Fibroblast of lung (primary cell): ENCODE results near the gene SLC16A4. TPM values are rescaled to one million over a fixed set of nuclear protein-coding genes. Genes with fewer than 3 reads are reported as not detected.

Experiments used
- DNase-seq, 2 donors: peaks; one replicate each; pipeline versions ENCODE4 v3.0.0 to v3.0.0-alpha.2; 2010; ENCODE audit warnings: low read depth in 2 of 2
- H2AFZ ChIP-seq: 2 replicates; pipeline ENCODE4 v1.5.1; 2012; ENCODE audit warnings: low read length, control low read depth, inconsistent platforms
- H3K27ac ChIP-seq: 2 replicates; pipeline ENCODE4 v1.5.1; 2011; ENCODE audit warnings: low read length, control low read depth; ENCODE audit not compliant: insufficient read depth
- H3K27me3 ChIP-seq: 2 replicates; pipeline ENCODE4 v1.5.1; 2011; ENCODE audit warnings: mild to moderate bottlenecking, low read length; ENCODE audit not compliant: control insufficient read depth, insufficient read depth
- H3K36me3 ChIP-seq: 2 replicates; pipeline ENCODE4 v1.5.1; 2011; ENCODE audit warnings: low read length; ENCODE audit not compliant: control insufficient read depth, insufficient read depth
- H3K4me1 ChIP-seq: 2 replicates; pipeline ENCODE4 v1.5.1; 2011; ENCODE audit warnings: low read length; ENCODE audit not compliant: control insufficient read depth, insufficient read depth; ENCODE audit errors: extremely low read depth
- H3K4me2 ChIP-seq: 2 replicates; pipeline ENCODE4 v1.5.1; 2011; ENCODE audit warnings: low read length, control low read depth; ENCODE audit not compliant: insufficient read depth; ENCODE audit errors: extremely low read depth
- H3K4me3 ChIP-seq, 4 experiments: fragments of 200-600 bp in 1 of 4; sonication (generic) in 1 of 4; replicated peaks in 1 of 4; 2 replicates each; pipeline ENCODE4 v1.5.1; 2011 to 2016; ENCODE audit warnings: low read length in 4 of 4, low read depth in 3 of 4, mild to moderate bottlenecking in 3 of 4, control low read depth in 2 of 4, inconsistent platforms in 1 of 4, mixed read lengths in 1 of 4; ENCODE audit not compliant: insufficient read depth in 1 of 4; ENCODE audit errors: control extremely low read depth in 1 of 4
- H3K79me2 ChIP-seq: 2 replicates; pipeline ENCODE4 v1.5.1; 2012; ENCODE audit warnings: mild to moderate bottlenecking, low read length, inconsistent platforms; ENCODE audit not compliant: control insufficient read depth, insufficient read depth
- H3K9ac ChIP-seq: 2 replicates; pipeline ENCODE4 v1.5.1; 2011; ENCODE audit warnings: mild to moderate bottlenecking, low read length, control low read depth; ENCODE audit not compliant: insufficient read depth
- H3K9me3 ChIP-seq: 2 replicates; pipeline ENCODE4 v1.5.1; 2012; ENCODE audit warnings: low read depth, low read length; ENCODE audit not compliant: control insufficient read depth, insufficient read depth
- H4K20me1 ChIP-seq: 2 replicates; pipeline ENCODE4 v1.5.1; 2011; ENCODE audit warnings: low read length; ENCODE audit not compliant: control insufficient read depth, insufficient read depth; ENCODE audit errors: extremely low read depth
- CTCF ChIP-seq, 2 donors: IDR thresholded peaks in 1 of 2; conservative IDR thresholded peaks in 1 of 2; 1 replicate in 1 of 2; 2 replicates in 1 of 2; pipeline ENCODE4 v1.5.1; 2011 to 2012; ENCODE audit warnings: low read length in 2 of 2, control low read depth in 1 of 2, inconsistent platforms in 1 of 2, low read depth in 1 of 2, mild to moderate bottlenecking in 1 of 2
- EZH2 ChIP-seq: IDR thresholded peaks from 2 replicates; pipeline ENCODE4 v1.5.1; 2012; ENCODE audit warnings: low read length, control low read depth, mild to moderate bottlenecking; ENCODE audit errors: missing control alignments
- polyA plus RNA-seq, 2 donors: library from polyadenylated mRNA; depleted of rRNA in 1 of 2; stranded (reverse) in 1 of 2; unstranded in 1 of 2; fragments of >200 nt; gene quantifications; 2 replicates each; pipeline ENCODE4 v1.2.1, GENCODE V29; 2011 to 2012; ENCODE audit warnings: missing spikeins in 1 of 2
- total RNA-seq: library from RNA; depleted of rRNA; stranded (reverse); fragments of >200 nt; gene quantifications from 2 replicates; pipeline ENCODE4 v1.2.1, GENCODE V29; 2014

Gene SLC16A4
- total and polyA plus RNA-seq, 2 donors (not counting 1 experiment from before 2014, with no cell fraction given): 64.4 to 91.9 TPM

- Histone ChIP-seq H3K4me3 (no peak overlapping the region), H4K20me1 (no peaks in the 10 kb centered on the region)
Observed at GRCh38 chr1:110428946-110429345, 38.1 kb upstream of the SLC16A4 start.

GRCh38 chr1:110426854-110427253 lies 36.0 kb upstream of the SLC16A4 start:
- no peaks in the 10 kb centered on the region for H3K36me3 ChIP-seq
- TF ChIP-seq CTCF (conservative IDR thresholded peaks at IDR 0.05 in 1 of 2, IDR thresholded peaks at IDR 0.05 in 1 of 2; ENCODE audit: low read depth in 1 of 2, low read length in 2 of 2): no peak
- no peak for TF ChIP-seq EZH2
- no peak for DNase-seq
- H3K79me2 ChIP-seq: no peaks in the 10 kb centered on the region
- H3K9me3 ChIP-seq: no peaks in the 10 kb centered on the region
- no peak overlapping the region for H3K4me2 ChIP-seq
- no peak overlapping the region for H3K27ac ChIP-seq
- no peak overlapping the region for H2AFZ ChIP-seq
- H4K20me1 ChIP-seq: no peaks in the 10 kb centered on the region
- H3K9ac ChIP-seq: no peak overlapping the region
- no peak overlapping the region for H3K4me3 ChIP-seq
- H3K4me1 ChIP-seq: no peaks in the 10 kb centered on the region
- H3K27me3 ChIP-seq: peaks cover 44% of the 10 kb centered on the region

More at GRCh38 chr1:110428946-110429345, 38.1 kb upstream of the SLC16A4 start:
- Histone ChIP-seq H2AFZ (no peak overlapping the region), H3K4me2 (no peak overlapping the region), H3K27ac (no peak overlapping the region), H3K9me3 (no peaks in the 10 kb centered on the region), H3K9ac (no peak overlapping the region), H3K36me3 (no peaks in the 10 kb centered on the region), H3K27me3 (peaks cover 47% of the 10 kb centered on the region), H3K4me1 (no peaks in the 10 kb centered on the region), H3K79me2 (no peaks in the 10 kb centered on the region)
- TF ChIP-seq EZH2 (no peak), CTCF (conservative IDR thresholded peaks at IDR 0.05 in 1 of 2, IDR thresholded peaks at IDR 0.05 in 1 of 2; ENCODE audit: low read depth in 1 of 2, low read length in 2 of 2) (no peak)
- no peak for DNase-seq

- Histone ChIP-seq H3K79me2 (no peaks in the 10 kb centered on the region), H3K27me3 (peaks cover 34% of the 10 kb centered on the region), H3K27ac (no peak overlapping the region), H3K9me3 (no peaks in the 10 kb centered on the region), H3K4me3 (no peak overlapping the region), H3K9ac (no peak overlapping the region), H3K4me1 (no peaks in the 10 kb centered on the region), H3K4me2 (no peak overlapping the region), H4K20me1 (no peaks in the 10 kb centered on the region), H3K36me3 (no peaks in the 10 kb centered on the region), H2AFZ (no peak overlapping the region)
- DNase-seq: peak in 1 of 2 donors; percentile 10
- TF ChIP-seq EZH2: no peak
- TF ChIP-seq CTCF (conservative IDR thresholded peaks at IDR 0.05 in 1 of 2, IDR thresholded peaks at IDR 0.05 in 1 of 2; ENCODE audit: low read depth in 1 of 2, low read length in 2 of 2): no peak
Observed at GRCh38 chr1:110425612-110426152, 34.9 kb upstream of the SLC16A4 start.
